ENCODE data around the gene UNC45B. TPM values are rescaled to one million over a fixed set of nuclear protein-coding genes. Genes with fewer than 3 reads are reported as not detected.
"Not testable (repeated sequence)": the region's sequence is repeated elsewhere in the genome, so short reads cannot be mapped to it uniquely, and the experiment has no call there.

Gene UNC45B
- total and polyA plus RNA-seq, 2 of the 8 experiments (the other 6 are each of a cell fraction or from before 2014, with no cell fraction given): 0.06 to 0.15 TPM

GRCh38 chr17:35179379-35179778 is 31.8 kb downstream of the UNC45B start:
- H3K23me2 ChIP-seq (ENCODE audit: low read depth, low read length); H3K18ac ChIP-seq (ENCODE audit: extremely low read depth, low read length); H2BK120ac ChIP-seq (replicated peaks; ENCODE audit: low read depth, low read length); H3K27me3 ChIP-seq (replicated peaks in 1 of 4; ENCODE audit: control insufficient read depth in 3 of 4, extremely low read depth in 1 of 4, insufficient read depth in 3 of 4, low read length in 3 of 4); H3K4me1 ChIP-seq (replicated peaks in 1 of 4; ENCODE audit: control insufficient read depth in 3 of 4, insufficient read depth in 4 of 4, low read length in 3 of 4); H3K27ac ChIP-seq (ENCODE audit: low read depth, low read length); H3K9me3 ChIP-seq (ENCODE audit: insufficient read depth in 2 of 2, low read depth in 1 of 2, low read length in 1 of 2); DNase-seq (ENCODE audit: low read depth in 1 of 2, low spot score in 2 of 2); H2BK15ac ChIP-seq (ENCODE audit: low read length); H2AK5ac ChIP-seq (ENCODE audit: low read depth, low read length); H3K56ac ChIP-seq (replicated peaks; ENCODE audit: insufficient read length, low read depth, low read length); H3K4ac ChIP-seq (replicated peaks; ENCODE audit: insufficient read length, low read depth, low read length); H2AFZ ChIP-seq (ENCODE audit: low read length); H2BK20ac ChIP-seq (ENCODE audit: low read length); H3K14ac ChIP-seq (ENCODE audit: insufficient read length); H3K23ac ChIP-seq (ENCODE audit: insufficient read length); H4K8ac ChIP-seq (ENCODE audit: extremely low read depth, insufficient read depth, low read length); H4K91ac ChIP-seq (replicated peaks; ENCODE audit: insufficient read length, low read length); FAIRE-seq; H2BK12ac ChIP-seq (ENCODE audit: low read depth, low read length); H3K79me2 ChIP-seq (ENCODE audit: control insufficient read depth in 1 of 2, insufficient read depth in 2 of 2, low read length in 2 of 2); H2BK5ac ChIP-seq (ENCODE audit: low read depth, low read length); H4K5ac ChIP-seq (ENCODE audit: insufficient read length, low read depth, low read length); H3K4me2 ChIP-seq (ENCODE audit: insufficient read depth in 1 of 2, low read depth in 2 of 2, low read length in 2 of 2); H3K79me1 ChIP-seq (ENCODE audit: low read depth, low read length); H3K4me3 ChIP-seq (ENCODE audit: extremely low read depth in 1 of 4, insufficient read depth in 2 of 4, low read depth in 3 of 4, low read length in 4 of 4); H3K36me3 ChIP-seq (ENCODE audit: control insufficient read depth in 2 of 4, insufficient read depth in 4 of 4, low read length in 3 of 4); H3K9ac ChIP-seq (replicated peaks in 1 of 4; ENCODE audit: extremely low read depth in 1 of 4, low read depth in 3 of 4, low read length in 3 of 4); CTCF ChIA-PET (ENCODE audit: partially characterized antibody); POLR2A ChIA-PET (ENCODE audit: partially characterized antibody); H4K20me1 ChIP-seq (replicated peaks in 1 of 2; ENCODE audit: control insufficient read depth in 1 of 2, insufficient read depth in 2 of 2, low read length in 2 of 2): not testable (repeated sequence)
- WGBS, 2 experiments (ENCODE audit: extremely low coverage in 1 of 2, insufficient coverage in 1 of 2, insufficient read length in 1 of 2, insufficient replicate concordance in 2 of 2, low coverage in 1 of 2, low lambda C conversion rate in 2 of 2, missing lambda C conversion rate in 1 of 2): 93% methylated on average over 5 of the region's 5 CpGs; no CpG with 5 or more reads in 1 of the 2 experiments
